H1 (cell line): ENCODE results near the gene ZNF516. TPM values are rescaled to one million over a fixed set of nuclear protein-coding genes. Genes with fewer than 3 reads are reported as not detected.

Experiments used
- CTCF ChIA-PET: fragments of 300-600 bp; sonication (Branson Sonifier 250); formaldehyde crosslinking; loops from one replicate; lab custom pipeline; 2021; ENCODE audit not compliant: partially characterized antibody; lab: Charles Lee
- POLR2A ChIA-PET: fragments of 300-600 bp; sonication (Branson Sonifier 250); formaldehyde crosslinking; loops from one replicate; lab custom pipeline; 2021; ENCODE audit warnings: inconsistent platforms; ENCODE audit not compliant: partially characterized antibody; lab: Charles Lee
- DNase-seq, 2 experiments: peaks; one replicate each; pipeline versions ENCODE4 v3.0.0 to v3.0.0-alpha.2; 2010 to 2022; ENCODE audit warnings: low spot score in 2 of 2, low read depth in 1 of 2, mixed read lengths in 1 of 2
- FAIRE-seq: peaks from 2 replicates; lab custom pipeline; 2011; peaks lifted over from hg19 to GRCh38; lab: Jason Lieb, UNC
- H2AFZ ChIP-seq: 2 replicates; pipeline ENCODE4 v1.8.1; 2012; ENCODE audit warnings: low read length, inconsistent platforms
- H2AK5ac ChIP-seq: 2 replicates; pipeline ENCODE4 v1.6.1; 2013; ENCODE audit warnings: low read depth, low read length
- H2BK120ac ChIP-seq: replicated peaks from 2 replicates; pipeline ENCODE3; 2013; ENCODE audit warnings: low read depth, low read length, inconsistent platforms
- H2BK12ac ChIP-seq: 2 replicates; pipeline ENCODE4 v1.6.1; 2013; ENCODE audit warnings: low read depth, low read length
- H2BK15ac ChIP-seq: 2 replicates; pipeline ENCODE4 v1.6.1; 2013; ENCODE audit warnings: low read length
- H2BK20ac ChIP-seq: 2 replicates; pipeline ENCODE4 v1.6.1; 2013; ENCODE audit warnings: low read length
- H2BK5ac ChIP-seq: 2 replicates; pipeline ENCODE4 v1.6.1; 2013; ENCODE audit warnings: low read depth, low read length
- H3K14ac ChIP-seq: 2 replicates; pipeline ENCODE4 v1.6.1; 2013; ENCODE audit warnings: inconsistent platforms; ENCODE audit not compliant: insufficient read length
- H3K18ac ChIP-seq: 2 replicates; pipeline ENCODE4 v1.6.1; 2013; ENCODE audit warnings: low read length; ENCODE audit errors: extremely low read depth
- H3K23ac ChIP-seq: 2 replicates; pipeline ENCODE4 v1.6.1; 2013; ENCODE audit warnings: inconsistent platforms; ENCODE audit not compliant: insufficient read length
- H3K23me2 ChIP-seq: 2 replicates; pipeline ENCODE4 v1.6.1; 2013; ENCODE audit warnings: low read depth, low read length
- H3K27ac ChIP-seq: 2 replicates; pipeline ENCODE4 v1.6.1; 2011; ENCODE audit warnings: low read depth, low read length, inconsistent platforms
- H3K27me3 ChIP-seq, 4 experiments: replicated peaks in 1 of 4; 1 replicate in 1 of 4; 2 replicates in 3 of 4; pipeline versions ENCODE4 v1.6.1 to v1.8.1; 2011 to 2013; ENCODE audit warnings: low read length in 3 of 4, mild to moderate bottlenecking in 3 of 4, inconsistent platforms in 2 of 4, mixed read lengths in 2 of 4, moderate library complexity in 1 of 4; ENCODE audit not compliant: control insufficient read depth in 3 of 4, insufficient read depth in 3 of 4; ENCODE audit errors: extremely low read depth in 1 of 4
- H3K36me3 ChIP-seq, 4 experiments: 2 replicates each; pipeline versions ENCODE4 v1.6.1 to v1.8.1; 2011 to 2013; ENCODE audit warnings: mild to moderate bottlenecking in 4 of 4, low read length in 3 of 4, moderate library complexity in 2 of 4, control low read depth in 1 of 4, inconsistent platforms in 1 of 4; ENCODE audit not compliant: insufficient read depth in 4 of 4, control insufficient read depth in 2 of 4
- H3K4ac ChIP-seq: replicated peaks from 2 replicates; pipeline ENCODE3; 2013; ENCODE audit warnings: low read length, low read depth, mixed read lengths, inconsistent platforms; ENCODE audit not compliant: insufficient read length
- H3K4me1 ChIP-seq, 4 experiments: replicated peaks in 1 of 4; 1 replicate in 1 of 4; 2 replicates in 3 of 4; pipeline versions ENCODE4 v1.6.1 to v1.8.1; 2011 to 2013; ENCODE audit warnings: low read length in 3 of 4, inconsistent platforms in 2 of 4, mixed read lengths in 1 of 4; ENCODE audit not compliant: insufficient read depth in 4 of 4, control insufficient read depth in 3 of 4
- H3K4me2 ChIP-seq, 2 experiments: 2 replicates each; pipeline versions ENCODE4 v1.6.1 to v1.8.1; 2011 to 2013; ENCODE audit warnings: low read depth in 2 of 2, low read length in 2 of 2, control low read depth in 1 of 2, inconsistent platforms in 1 of 2, mild to moderate bottlenecking in 1 of 2; ENCODE audit not compliant: insufficient read depth in 1 of 2
- H3K4me3 ChIP-seq, 4 experiments: fragments of 200-600, 300-600 bp in 1 of 4; sonication (generic), shearing (Covaris generic), sonication (Bioruptor Twin) in 1 of 4; 2 replicates each; pipeline versions ENCODE4 v1.5.1 to v1.8.1; 2011 to 2016; ENCODE audit warnings: low read length in 4 of 4, low read depth in 3 of 4, control low read depth in 2 of 4, inconsistent platforms in 2 of 4, mild to moderate bottlenecking in 2 of 4, mixed read lengths in 1 of 4, moderate library complexity in 1 of 4; ENCODE audit not compliant: insufficient read depth in 2 of 4; ENCODE audit errors: extremely low read depth in 1 of 4
- H3K56ac ChIP-seq: replicated peaks from 2 replicates; pipeline ENCODE3; 2013; ENCODE audit warnings: low read depth, mild to moderate bottlenecking, mixed read lengths, low read length, inconsistent platforms; ENCODE audit not compliant: insufficient read length
- H3K79me1 ChIP-seq: 2 replicates; pipeline ENCODE4 v1.6.1; 2013; ENCODE audit warnings: low read depth, low read length, control low read depth
- H3K79me2 ChIP-seq, 2 experiments: 2 replicates each; pipeline versions ENCODE4 v1.6.1 to v1.8.1; 2012 to 2013; ENCODE audit warnings: low read length in 2 of 2, mild to moderate bottlenecking in 2 of 2, inconsistent platforms in 1 of 2; ENCODE audit not compliant: insufficient read depth in 2 of 2, control insufficient read depth in 1 of 2
- H3K9ac ChIP-seq, 4 experiments: replicated peaks in 1 of 4; 1 replicate in 1 of 4; 2 replicates in 3 of 4; pipeline versions ENCODE4 v1.6.1 to v1.8.1; 2011 to 2013; ENCODE audit warnings: low read depth in 3 of 4, low read length in 3 of 4, control low read depth in 2 of 4, mild to moderate bottlenecking in 2 of 4, moderate library complexity in 2 of 4, inconsistent platforms in 1 of 4; ENCODE audit errors: extremely low read depth in 1 of 4
- H3K9me3 ChIP-seq, 2 experiments: 2 replicates each; pipeline versions ENCODE4 v1.6.1 to v1.8.1; 2012 to 2013; ENCODE audit warnings: mild to moderate bottlenecking in 2 of 2, moderate library complexity in 2 of 2, control low read depth in 1 of 2, inconsistent platforms in 1 of 2, low read depth in 1 of 2, low read length in 1 of 2, mixed read lengths in 1 of 2; ENCODE audit not compliant: insufficient read depth in 2 of 2
- H4K20me1 ChIP-seq, 2 experiments: replicated peaks in 1 of 2; 2 replicates each; pipeline versions ENCODE3 to v1.8.1; 2011 to 2013; ENCODE audit warnings: inconsistent platforms in 2 of 2, low read length in 2 of 2, mild to moderate bottlenecking in 1 of 2; ENCODE audit not compliant: insufficient read depth in 2 of 2, control insufficient read depth in 1 of 2
- H4K5ac ChIP-seq: 2 replicates; pipeline ENCODE4 v1.6.1; 2013; ENCODE audit warnings: low read length, low read depth, mixed read lengths, inconsistent platforms; ENCODE audit not compliant: insufficient read length
- H4K8ac ChIP-seq: 2 replicates; pipeline ENCODE4 v1.8.0; 2013; ENCODE audit warnings: mild to moderate bottlenecking, moderate library complexity, low read length, inconsistent platforms; ENCODE audit not compliant: insufficient read depth; ENCODE audit errors: extremely low read depth
- H4K91ac ChIP-seq: replicated peaks from 2 replicates; pipeline ENCODE3; 2013; ENCODE audit warnings: low read length, mixed read lengths, inconsistent platforms; ENCODE audit not compliant: insufficient read length
- CHD1 ChIP-seq: IDR thresholded peaks from 2 replicates; pipeline ENCODE4 v1.6.1; 2012; ENCODE audit warnings: low read depth, low read length, improper control_type of control experiment
- JUN ChIP-seq: IDR thresholded peaks from 2 replicates; pipeline ENCODE4 v1.6.1; 2011; ENCODE audit warnings: low read depth, mild to moderate bottlenecking, improper control_type of control experiment, low read length
- KDM1A ChIP-seq: fragments of 200-600, 300-600 bp; sonication (generic); IDR thresholded peaks from 2 replicates; pipeline ENCODE4 v1.7.1; 2016; ENCODE audit warnings: mild to moderate bottlenecking, low read length, borderline replicate concordance
- KDM4A ChIP-seq: IDR thresholded peaks from one replicate; pipeline ENCODE4 v1.7.1; 2012; ENCODE audit warnings: low read depth, mild to moderate bottlenecking, moderate library complexity, low read length, inconsistent platforms; ENCODE audit not compliant: severe bottlenecking
- NRF1 ChIP-seq: IDR thresholded peaks from 2 replicates; pipeline ENCODE4 v1.6.1; 2011; ENCODE audit warnings: mild to moderate bottlenecking, low read depth, low read length, improper control_type of control experiment
- RAD21 ChIP-seq, 2 experiments: IDR thresholded peaks in 1 of 2; conservative IDR thresholded peaks in 1 of 2; 2 replicates each; pipeline ENCODE4 v1.6.1; 2011; ENCODE audit warnings: low read depth in 2 of 2, low read length in 2 of 2, improper control_type of control experiment in 1 of 2, inconsistent platforms in 1 of 2, mild to moderate bottlenecking in 1 of 2, moderate library complexity in 1 of 2
- TBP ChIP-seq: IDR thresholded peaks from 2 replicates; pipeline ENCODE4 v1.6.1; 2011; ENCODE audit warnings: low read depth, low read length, improper control_type of control experiment
- TEAD4 ChIP-seq: IDR thresholded peaks from 2 replicates; pipeline ENCODE4 v1.6.1; 2012; ENCODE audit warnings: low read depth, low read length, inconsistent platforms, mixed read lengths
- USF2 ChIP-seq: IDR thresholded peaks from 2 replicates; pipeline ENCODE4 v1.6.1; 2011; ENCODE audit warnings: low read length, improper control_type of control experiment
- YY1 ChIP-seq: IDR thresholded peaks from 2 replicates; pipeline ENCODE4 v1.6.1; 2011; ENCODE audit warnings: low read depth, mild to moderate bottlenecking, low read length
- WGBS, 2 experiments: shearing (Covaris generic) in 1 of 2; methylation state at CpG; one replicate each; pipeline versions ENCODE4 v1.1.6 to v1.1.7; 2013 to 2015; ENCODE audit warnings: low lambda C conversion rate in 2 of 2, mixed read lengths in 2 of 2, inconsistent platforms in 1 of 2, low coverage in 1 of 2, missing lambda C conversion rate in 1 of 2; ENCODE audit not compliant: insufficient replicate concordance in 2 of 2, insufficient coverage in 1 of 2, insufficient read length in 1 of 2; ENCODE audit errors: extremely low coverage in 1 of 2, missing lambda C conversion rate in 1 of 2; 5-methylcytosine and 5-hydroxymethylcytosine counted together
- polyA plus RNA-seq, 7 experiments: library from polyadenylated mRNA; depleted of rRNA in 3 of 7; stranded (reverse) in 5 of 7; unstranded in 2 of 7; fragments of >200 nt in 5 of 7; fragments of 200-250 nt in 2 of 7; gene quantifications; 1 replicate in 5 of 7; 2 replicates in 1 of 7; 4 replicates in 1 of 7; pipeline versions ENCODE4 v1.2.1 to v1.2.3, GENCODE V29; 2011 to 2013; ENCODE audit warnings: missing spikeins in 2 of 7, mixed read lengths in 2 of 7
- total RNA-seq: library from RNA; stranded (reverse); fragmentation: NEBNext Ultra II Directional; extraction: Animal tissue kit (Norgen Biotek cat#: 25700); gene quantifications from 2 replicates; pipeline ENCODE4 v1.2.1, GENCODE V29; 2021

The ZNF516 gene
- total and polyA plus RNA-seq, 2 of the 8 experiments (the other 6 are each of a cell fraction or from before 2014, with no cell fraction given): 7.3 to 17.0 TPM

- H3K79me2 ChIP-seq: peaks cover 0 to 18% of the 10 kb centered on the region in 2 experiments; a peak in 2 of 4 replicates
- TF ChIP-seq YY1: no peak
- TF ChIP-seq CHD1: no peak
- TF ChIP-seq TBP: no peak
- no peak for TF ChIP-seq JUN
- TF ChIP-seq TEAD4: no peak
- TF ChIP-seq RAD21 (IDR thresholded peaks at IDR 0.05 in 1 of 2, conservative IDR thresholded peaks at IDR 0.05 in 1 of 2; ENCODE audit: low read depth in 2 of 2, low read length in 2 of 2): no peak
- TF ChIP-seq USF2: no peak
- TF ChIP-seq KDM4A: no peak
- TF ChIP-seq KDM1A: no peak
- no peak for TF ChIP-seq NRF1
These were observed 105.3 kb downstream of the ZNF516 start for GRCh38 chr18:76389716-76390115.

More at GRCh38 chr18:76389716-76390115, 105.3 kb downstream of the ZNF516 start:
- ChIA-PET CTCF (interaction anchor here (0.6 to 6.0 kb wide), 4 partner anchors 9 to 412 kb away, joined by 3 to 57 read pairs (median 4); no protein-coding TSS in a partner anchor), POLR2A (no interaction called here)
- H3K9ac ChIP-seq: no peak overlapping the region
- H3K56ac ChIP-seq: no peak overlapping the region
- no peak overlapping the region for H2BK20ac ChIP-seq
- no peak for DNase-seq
- H3K14ac ChIP-seq: no peak overlapping the region
- H3K23ac ChIP-seq: no peak overlapping the region
- H4K20me1 ChIP-seq: peaks cover 0 to 3% of the 10 kb centered on the region in 2 experiments
- no peak overlapping the region for H4K91ac ChIP-seq
- H3K27ac ChIP-seq: no peak overlapping the region
- no peak overlapping the region for H2AK5ac ChIP-seq
- peaks cover 5% of the 10 kb centered on the region for H3K79me1 ChIP-seq
- no peak overlapping the region for H3K4ac ChIP-seq
- H3K4me1 ChIP-seq: peaks cover 0 to 6% (median 1%) of the 10 kb centered on the region in 4 experiments; a peak in 3 of 7 replicates
- no peak overlapping the region for H2BK120ac ChIP-seq
- H2BK5ac ChIP-seq: no peak overlapping the region
- H2BK15ac ChIP-seq: no peak overlapping the region
- no peak overlapping the region for H3K4me2 ChIP-seq
- no peaks in the 10 kb centered on the region for H3K27me3 ChIP-seq
- peaks cover 5% of the 10 kb centered on the region; the same call in 1 of the 2 replicates for H3K23me2 ChIP-seq
- no peak overlapping the region for H2AFZ ChIP-seq
- no peak for FAIRE-seq
- no peak overlapping the region for H2BK12ac ChIP-seq
- no peak overlapping the region for H3K18ac ChIP-seq
- H4K8ac ChIP-seq: no peak overlapping the region
- 88% methylated on average over 11 of the region's 11 CpGs; no CpG with 5 or more reads in 1 of the 2 experiments for WGBS, 2 experiments
- H3K4me3 ChIP-seq: no peak overlapping the region
- no peaks in the 10 kb centered on the region for H3K36me3 ChIP-seq
- 0 out of 4 replicates have a peak, but pooled peaks cover 0 to 3% of the 10 kb centered on the region in 2 experiments for H3K9me3 ChIP-seq
- no peak overlapping the region for H4K5ac ChIP-seq
